Measurements from ENCODE around the gene PICK1. TPM values are rescaled to one million over a fixed set of nuclear protein-coding genes. Genes with fewer than 3 reads are reported as not detected.

The PICK1 gene
- total and polyA plus RNA-seq, 2 donors (not counting 3 experiments of a cell fraction or from before 2014, with no cell fraction given), result 18.0 to 20.8 TPM

DNA sequence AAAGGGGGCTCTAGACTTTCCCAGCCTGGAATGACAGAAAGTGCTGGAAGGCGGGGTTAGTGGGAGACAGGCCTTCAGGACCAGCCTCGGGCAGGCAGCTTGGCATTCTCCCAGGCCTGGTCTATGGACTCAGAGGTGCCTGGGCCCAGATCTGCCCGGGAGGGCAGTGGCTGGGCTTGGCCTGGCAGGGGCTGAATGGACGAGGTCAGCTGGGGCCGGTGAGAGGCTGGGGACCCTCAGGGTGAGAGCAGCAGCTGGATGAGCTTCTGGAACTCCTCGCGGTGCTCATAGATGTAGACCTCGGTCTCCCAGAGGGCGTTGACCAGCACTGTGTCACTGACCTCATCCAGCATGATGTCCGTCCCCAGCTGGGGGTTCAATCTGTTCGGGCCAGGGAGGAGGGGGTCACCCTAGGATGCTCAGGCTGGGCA lies 54.7 kb downstream of the PICK1 start:
- no peaks in the 10 kb centered on the region for H3K27me3 ChIP-seq (ENCODE audit: control insufficient read depth in 2 of 2, insufficient read depth in 2 of 2, low read length in 2 of 2)
- H3K27ac ChIP-seq (ENCODE audit: insufficient read depth, low read depth, low read length), result no peak overlapping the region
- no peak for TF ChIP-seq POLR2AphosphoS5 (IDR thresholded peaks at IDR 0.05; ENCODE audit: insufficient read depth, low read depth, low read length)
- no peak for TF ChIP-seq JUN (IDR thresholded peaks at IDR 0.05; ENCODE audit: borderline replicate concordance, insufficient read depth, insufficient read length, low read depth)
- no peak for TF ChIP-seq MYC (IDR thresholded peaks at IDR 0.05; ENCODE audit: low read depth, low read length)
- no peak for TF ChIP-seq POLR2A (IDR thresholded peaks at IDR 0.05; ENCODE audit: low read depth, low read length)
- TF ChIP-seq, protein P1, sequence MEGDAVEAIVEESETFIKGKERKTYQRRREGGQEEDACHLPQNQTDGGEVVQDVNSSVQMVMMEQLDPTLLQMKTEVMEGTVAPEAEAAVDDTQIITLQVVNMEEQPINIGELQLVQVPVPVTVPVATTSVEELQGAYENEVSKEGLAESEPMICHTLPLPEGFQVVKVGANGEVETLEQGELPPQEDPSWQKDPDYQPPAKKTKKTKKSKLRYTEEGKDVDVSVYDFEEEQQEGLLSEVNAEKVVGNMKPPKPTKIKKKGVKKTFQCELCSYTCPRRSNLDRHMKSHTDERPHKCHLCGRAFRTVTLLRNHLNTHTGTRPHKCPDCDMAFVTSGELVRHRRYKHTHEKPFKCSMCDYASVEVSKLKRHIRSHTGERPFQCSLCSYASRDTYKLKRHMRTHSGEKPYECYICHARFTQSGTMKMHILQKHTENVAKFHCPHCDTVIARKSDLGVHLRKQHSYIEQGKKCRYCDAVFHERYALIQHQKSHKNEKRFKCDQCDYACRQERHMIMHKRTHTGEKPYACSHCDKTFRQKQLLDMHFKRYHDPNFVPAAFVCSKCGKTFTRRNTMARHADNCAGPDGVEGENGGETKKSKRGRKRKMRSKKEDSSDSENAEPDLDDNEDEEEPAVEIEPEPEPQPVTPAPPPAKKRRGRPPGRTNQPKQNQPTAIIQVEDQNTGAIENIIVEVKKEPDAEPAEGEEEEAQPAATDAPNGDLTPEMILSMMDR (IDR thresholded peaks at IDR 0.05; ENCODE audit: extremely low read depth in 1 of 2, insufficient read depth in 1 of 2, low read depth in 1 of 2, low read length in 2 of 2), result no peak
- TF ChIP-seq, protein P2, sequence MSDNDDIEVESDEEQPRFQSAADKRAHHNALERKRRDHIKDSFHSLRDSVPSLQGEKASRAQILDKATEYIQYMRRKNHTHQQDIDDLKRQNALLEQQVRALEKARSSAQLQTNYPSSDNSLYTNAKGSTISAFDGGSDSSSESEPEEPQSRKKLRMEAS (IDR thresholded peaks at IDR 0.05; ENCODE audit: insufficient read depth, insufficient read length), result no peak
- TF ChIP-seq EZH2 (IDR thresholded peaks at IDR 0.05; ENCODE audit: borderline replicate concordance, low read depth, low read length, severe bottlenecking), result no peak
- no peak for TF ChIP-seq GATA2 (IDR thresholded peaks at IDR 0.05; ENCODE audit: insufficient read depth, insufficient read length, low read depth, low read length)
- TF ChIP-seq FOS (IDR thresholded peaks at IDR 0.05; ENCODE audit: borderline replicate concordance, insufficient read depth, low read length), result no peak
- no peak for FAIRE-seq
- H3K9me1 ChIP-seq (replicated peaks; ENCODE audit: control insufficient read depth, extremely low read depth, insufficient read depth, low read length), result no peaks in the 10 kb centered on the region
- no peak overlapping the region for H2AFZ ChIP-seq (ENCODE audit: low read depth, low read length)
- POLR2A ChIA-PET, result no interaction called here
- no peak overlapping the region for H3K9ac ChIP-seq (replicated peaks; ENCODE audit: extremely low read depth, insufficient read depth, low read length)
- H3K9me3 ChIP-seq (replicated peaks; ENCODE audit: control insufficient read depth, insufficient read depth, low read length), result no peaks in the 10 kb centered on the region
- dilution Hi-C loops (cut with MboI; ENCODE audit: extremely low pct_ligation_motif_present, low sequenced_read_pairs), result no loop called here
- CTCF ChIA-PET, result interaction anchor here (1.4 kb wide), 1 partner anchor 64 kb away, joined by 3 read pairs; no protein-coding TSS in a partner anchor
- no peaks in the 10 kb centered on the region for H3K36me3 ChIP-seq (ENCODE audit: control insufficient read depth in 2 of 2, extremely low read depth in 1 of 2, insufficient read depth in 2 of 2, low read length in 2 of 2)
- intact Hi-C loops (cut with micrococcal nuclease), result no loop called here
- no peaks in the 10 kb centered on the region for H3K79me2 ChIP-seq (ENCODE audit: control insufficient read depth, insufficient read depth, low read length)
- DNase-seq (ENCODE audit: low read depth, low spot score), result no peak
- no peaks in the 10 kb centered on the region for H3K4me1 ChIP-seq (ENCODE audit: control insufficient read depth, extremely low read depth, insufficient read depth, low read length)
- H4K20me1 ChIP-seq (replicated peaks; ENCODE audit: control insufficient read depth, extremely low read depth, insufficient read depth, low read length), result no peaks in the 10 kb centered on the region
- H3K4me2 ChIP-seq (ENCODE audit: insufficient read depth, low read length), result no peak overlapping the region
- no TSS peak for BruUV-seq (replicated peaks)
- no peak overlapping the region for H3K4me3 ChIP-seq (replicated peaks in 1 of 3; ENCODE audit: insufficient read depth in 1 of 3, low read depth in 1 of 3, low read length in 3 of 3)
